ENCODE results near the gene CYFIP1.

Gene CYFIP1

GRCh38 chr15:22950256-22950990 lies 29.7 kb downstream of the CYFIP1 start:
- Mint-ChIP-seq H3K4me1 (peaks cover 15% of the 10 kb centered on the region in 2 donors), H3K27ac (no peak overlapping the region), H3K36me3 (no peaks in the 10 kb centered on the region), H3K9me3 (no peaks in the 10 kb centered on the region), H3K27me3 (peaks cover 20 to 21% of the 10 kb centered on the region in 2 donors), H3K4me3 (no peak overlapping the region)
- ATAC-seq (replicated peaks) (no peak), DNase-seq (no peak)

DNA sequence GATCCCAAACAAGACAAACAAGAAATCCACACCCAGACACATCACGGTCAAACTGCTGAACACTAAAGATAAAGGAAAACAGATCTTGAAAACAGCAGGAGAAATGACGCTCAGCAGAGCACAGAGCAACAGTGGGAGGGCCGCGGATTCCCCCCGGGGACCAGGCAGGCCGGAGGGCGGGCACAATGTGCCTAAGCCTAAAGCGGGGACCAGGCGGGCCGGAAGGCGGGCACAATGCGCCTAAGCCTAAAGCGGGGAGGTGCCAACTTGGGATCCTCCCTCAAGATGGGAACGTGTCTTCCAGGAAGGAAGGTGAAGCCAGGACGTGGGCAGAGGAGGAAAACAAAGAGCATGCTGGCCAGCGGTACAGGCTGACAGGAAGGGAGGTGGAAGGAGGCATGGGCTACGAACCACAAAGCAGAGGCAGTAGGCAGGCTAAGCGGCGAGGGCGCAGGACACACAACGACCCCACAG lies 31.1 kb downstream of the CYFIP1 start:
- DNase-seq (peak; percentile 23), ATAC-seq (replicated peaks) (peak; percentile 57 to 98)
- peak overlapping the region; percentile 72 for H3K27ac Mint-ChIP-seq
- no peaks in the 10 kb centered on the region for H3K9me3 Mint-ChIP-seq
- H3K36me3 Mint-ChIP-seq, result peaks cover 0 to 3% of the 10 kb centered on the region in 2 donors
- peaks cover 15% of the 10 kb centered on the region in 2 donors for H3K4me1 Mint-ChIP-seq
- H3K27me3 Mint-ChIP-seq, result peaks cover 20 to 21% of the 10 kb centered on the region in 2 donors
- peak overlapping the region; percentile 63 to 77 for H3K4me3 Mint-ChIP-seq

GRCh38 chr15:22948056-22948455 lies 32.1 kb downstream of the CYFIP1 start:
- H3K4me1 Mint-ChIP-seq, result peaks cover 15% of the 10 kb centered on the region in 2 donors
- DNase-seq, result no peak
- no peak overlapping the region for H3K27ac Mint-ChIP-seq
- peaks cover 17 to 21% of the 10 kb centered on the region in 2 donors for H3K27me3 Mint-ChIP-seq
- peaks cover 0 to 8% of the 10 kb centered on the region in 2 donors for H3K36me3 Mint-ChIP-seq
- ATAC-seq (replicated peaks), result peak in 1 of 2 donors; percentile 27
- no peaks in the 10 kb centered on the region for H3K9me3 Mint-ChIP-seq
- no peak overlapping the region for H3K4me3 Mint-ChIP-seq

GRCh38 chr15:22947101-22948000 lies 32.8 kb downstream of the CYFIP1 start:
- Mint-ChIP-seq H3K4me1 (peaks cover 15% of the 10 kb centered on the region in 2 donors), H3K27me3 (peaks cover 13 to 21% of the 10 kb centered on the region in 2 donors), H3K9me3 (no peaks in the 10 kb centered on the region), H3K36me3 (peaks cover 0 to 8% of the 10 kb centered on the region in 2 donors), H3K4me3 (no peak overlapping the region), H3K27ac (peak overlapping the region; percentile 9)
- DNase-seq, result no peak
- no peak for ATAC-seq (replicated peaks)

DNA sequence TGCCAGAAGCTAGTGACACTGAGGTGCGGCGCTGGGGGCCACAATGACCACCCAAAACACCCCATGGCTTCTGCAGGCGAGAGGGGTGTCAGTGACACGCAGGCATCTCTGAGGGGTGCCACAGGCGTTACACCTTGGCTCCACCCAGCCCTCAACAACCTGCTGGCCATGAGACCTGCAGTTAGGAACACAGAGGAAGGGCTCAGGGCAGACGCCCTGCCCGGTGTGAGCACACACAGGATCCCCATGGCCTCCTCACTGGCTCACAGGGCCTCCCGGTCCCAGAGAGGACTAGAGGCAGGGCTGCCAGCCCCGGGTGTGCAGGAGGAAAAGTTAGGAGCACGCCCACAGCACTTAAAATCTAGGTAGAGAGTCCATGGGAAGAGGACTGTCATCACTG lies 35.1 kb downstream of the CYFIP1 start:
- Mint-ChIP-seq H3K27me3 (peaks cover 6 to 21% of the 10 kb centered on the region in 2 donors), H3K36me3 (peaks cover 0 to 8% of the 10 kb centered on the region in 2 donors), H3K4me1 (peaks cover 12 to 15% of the 10 kb centered on the region in 2 donors), H3K4me3 (no peak overlapping the region), H3K27ac (no peak overlapping the region), H3K9me3 (no peaks in the 10 kb centered on the region)
- ATAC-seq (replicated peaks) (no peak), DNase-seq (no peak)

DNA sequence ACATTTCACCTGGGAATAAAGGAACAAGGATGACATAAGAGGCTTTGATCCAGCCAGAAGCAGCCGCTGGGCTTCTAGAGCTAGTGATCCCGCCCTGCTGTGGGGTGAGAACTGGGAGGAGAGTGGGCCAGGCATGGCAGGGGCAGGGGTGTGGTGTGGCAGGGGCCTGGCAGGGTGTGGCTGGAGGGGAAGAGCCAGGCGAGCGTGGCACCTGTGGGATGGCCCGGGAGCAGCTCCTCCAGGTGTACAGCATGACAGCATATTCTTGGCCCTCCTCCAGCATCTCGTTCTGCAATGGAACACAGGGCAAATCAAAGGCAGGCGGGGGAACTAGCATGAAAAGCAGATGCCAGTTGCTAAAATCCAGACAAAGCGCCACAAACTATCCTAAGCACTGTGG lies 35.5 kb downstream of the CYFIP1 start:
- Mint-ChIP-seq H3K4me1 (peaks cover 12 to 15% of the 10 kb centered on the region in 2 donors), H3K27me3 (peaks cover 5 to 21% of the 10 kb centered on the region in 2 donors), H3K36me3 (peaks cover 0 to 8% of the 10 kb centered on the region in 2 donors), H3K27ac (no peak overlapping the region), H3K9me3 (no peaks in the 10 kb centered on the region), H3K4me3 (no peak overlapping the region)
- DNase-seq (no peak), ATAC-seq (replicated peaks) (no peak)

DNA sequence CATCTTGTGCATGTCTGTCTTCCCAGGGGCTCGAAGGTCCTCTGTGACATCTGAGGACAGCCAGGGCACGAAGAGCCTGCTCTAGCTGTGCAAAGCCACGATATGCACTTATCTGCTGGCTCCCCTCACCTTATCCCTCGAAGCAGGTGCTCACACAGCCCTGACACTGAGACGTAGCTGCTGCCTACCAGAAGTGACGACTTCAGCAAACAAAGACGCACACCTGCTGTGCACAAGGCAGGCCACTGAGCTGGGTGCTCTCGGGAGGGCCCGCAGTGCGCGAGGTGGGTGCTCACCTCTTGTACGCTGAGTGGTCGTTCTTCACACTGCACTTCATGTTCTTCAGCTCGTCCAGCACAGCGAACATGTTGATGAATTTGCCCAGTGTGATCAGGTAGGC lies 37.3 kb downstream of the CYFIP1 start:
- peaks cover 0 to 12% of the 10 kb centered on the region in 2 donors for H3K27me3 Mint-ChIP-seq
- DNase-seq (no peak), ATAC-seq (replicated peaks) (no peak)
- H3K4me3 Mint-ChIP-seq, result no peak overlapping the region
- no peak overlapping the region for H3K27ac Mint-ChIP-seq
- peaks cover 0 to 8% of the 10 kb centered on the region in 2 donors for H3K36me3 Mint-ChIP-seq
- H3K9me3 Mint-ChIP-seq, result no peaks in the 10 kb centered on the region
- peaks cover under 1% of the 10 kb centered on the region in 2 donors for H3K4me1 Mint-ChIP-seq

DNA sequence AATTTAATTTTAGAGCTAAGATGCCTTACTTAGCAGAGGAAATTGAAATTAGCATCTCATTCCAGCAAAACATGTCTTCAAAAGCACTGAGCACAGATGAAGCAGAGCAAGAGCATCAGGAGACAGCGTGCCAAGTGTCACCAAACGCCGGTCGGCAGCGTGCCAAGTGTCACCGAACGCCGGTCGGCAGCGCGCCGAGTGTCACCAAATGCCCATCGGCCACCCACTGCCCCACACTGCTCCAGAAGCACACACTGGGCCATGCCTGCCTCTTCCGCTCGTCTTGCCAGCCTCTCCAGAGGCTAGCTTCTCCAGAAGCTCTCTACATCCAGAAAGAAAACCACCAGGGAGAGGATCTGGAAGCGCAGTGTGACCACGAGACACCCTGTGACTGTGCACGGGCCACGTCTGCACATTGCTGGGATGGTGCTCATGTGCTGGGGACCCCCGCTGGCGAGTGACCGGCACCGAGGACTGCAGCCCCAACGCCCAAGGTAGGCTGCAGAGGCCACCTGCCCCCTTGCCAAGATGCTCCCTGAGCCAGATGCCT lies 37.8 kb downstream of the CYFIP1 start:
- peaks cover 0 to 7% of the 10 kb centered on the region in 2 donors for H3K27me3 Mint-ChIP-seq
- peaks cover 0 to 8% of the 10 kb centered on the region in 2 donors for H3K36me3 Mint-ChIP-seq
- ATAC-seq (replicated peaks) (no peak), DNase-seq (no peak)
- H3K4me1 Mint-ChIP-seq, result peaks cover 0 to 2% of the 10 kb centered on the region in 2 donors
- no peaks in the 10 kb centered on the region for H3K9me3 Mint-ChIP-seq
- H3K4me3 Mint-ChIP-seq, result no peak overlapping the region
- H3K27ac Mint-ChIP-seq, result no peak overlapping the region

DNA sequence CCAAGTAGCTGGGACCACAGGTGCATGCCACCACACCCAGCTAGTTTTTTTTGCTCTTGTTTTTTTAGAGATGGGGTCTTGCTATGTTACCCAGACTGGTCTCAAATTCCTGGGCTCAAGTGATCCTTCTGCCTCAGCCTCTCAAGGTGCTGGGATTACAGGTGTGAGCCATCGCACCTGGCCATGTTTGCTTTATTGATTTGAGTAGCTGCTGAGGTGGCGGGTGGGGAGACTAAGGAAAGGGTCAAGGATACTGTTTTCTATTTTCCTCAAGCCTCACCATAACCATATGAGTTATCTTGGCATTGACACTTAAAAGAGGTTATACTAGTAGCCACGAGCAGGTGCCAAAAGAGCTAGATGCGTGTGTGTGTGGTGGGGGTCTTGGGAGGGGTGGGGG lies 39.0 kb downstream of the CYFIP1 start:
- H3K27me3 Mint-ChIP-seq, result no peaks in the 10 kb centered on the region

DNA sequence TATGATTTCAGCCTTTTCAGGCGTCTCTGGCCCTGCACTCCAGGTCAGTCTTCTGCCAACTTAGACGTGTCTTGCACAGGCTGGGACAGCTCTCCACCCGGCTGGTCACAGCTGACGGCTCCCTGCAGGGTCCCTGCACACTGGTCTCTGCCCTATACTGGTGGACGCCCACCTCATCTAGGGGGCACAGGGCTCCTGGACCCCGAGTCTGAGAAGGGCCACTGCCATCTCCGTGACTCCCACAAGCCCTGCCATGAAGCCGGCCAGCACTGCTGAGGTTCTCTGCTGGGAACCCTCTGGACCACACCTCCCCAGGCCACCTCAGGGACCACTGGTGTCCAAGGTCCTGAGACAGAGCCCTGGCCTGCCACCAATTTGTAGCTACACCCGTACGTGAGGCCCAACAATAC lies 40.5 kb downstream of the CYFIP1 start:
- H3K27ac Mint-ChIP-seq, result no peak overlapping the region
- peaks cover 12 to 17% of the 10 kb centered on the region in 2 donors for H3K4me1 Mint-ChIP-seq
- no peaks in the 10 kb centered on the region for H3K9me3 Mint-ChIP-seq
- peaks cover 0 to 13% of the 10 kb centered on the region in 2 donors for H3K36me3 Mint-ChIP-seq
- no peak overlapping the region for H3K4me3 Mint-ChIP-seq
- ATAC-seq (replicated peaks), result no peak
- DNase-seq, result no peak
- H3K27me3 Mint-ChIP-seq, result no peaks in the 10 kb centered on the region

More for the DNA sequence above, 39.0 kb downstream of the CYFIP1 start:
- H3K27ac Mint-ChIP-seq, result no peak overlapping the region
- no peak overlapping the region for H3K4me3 Mint-ChIP-seq
- no peak for ATAC-seq (replicated peaks)
- no peak for DNase-seq
- H3K9me3 Mint-ChIP-seq, result no peaks in the 10 kb centered on the region
- peaks cover 11 to 12% of the 10 kb centered on the region in 2 donors for H3K4me1 Mint-ChIP-seq
- peaks cover 0 to 8% of the 10 kb centered on the region in 2 donors for H3K36me3 Mint-ChIP-seq

DNA sequence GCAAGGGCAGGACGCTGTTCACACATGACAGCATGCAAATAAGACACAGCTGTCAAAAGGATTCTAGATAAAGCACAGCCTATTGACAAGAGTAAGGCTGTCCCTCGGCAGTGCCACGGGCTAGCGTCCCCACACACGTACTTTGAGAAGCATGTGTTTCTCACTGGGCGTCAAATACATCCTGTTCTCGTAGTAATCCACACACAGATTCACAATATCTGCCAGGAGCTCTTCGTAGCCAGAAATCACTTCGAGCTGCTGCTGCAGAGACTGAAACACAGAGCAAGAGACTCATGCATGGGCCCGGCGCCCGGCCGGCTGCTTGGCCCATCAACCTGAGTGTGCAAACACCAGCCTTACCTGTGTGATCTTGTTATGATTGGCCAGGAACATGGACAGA lies 41.1 kb downstream of the CYFIP1 start:
- Mint-ChIP-seq H3K27ac (no peak overlapping the region), H3K27me3 (no peaks in the 10 kb centered on the region), H3K9me3 (no peaks in the 10 kb centered on the region), H3K4me1 (peaks cover 12 to 17% of the 10 kb centered on the region in 2 donors), H3K36me3 (peaks cover 0 to 10% of the 10 kb centered on the region in 2 donors), H3K4me3 (no peak overlapping the region)
- ATAC-seq (replicated peaks), result no peak
- DNase-seq, result no peak

GRCh38 chr15:22936577-22937472 lies 43.3 kb downstream of the CYFIP1 start:
- peaks cover 0 to 13% of the 10 kb centered on the region in 2 donors for H3K36me3 Mint-ChIP-seq
- no peaks in the 10 kb centered on the region for H3K9me3 Mint-ChIP-seq
- H3K4me3 Mint-ChIP-seq, result peak overlapping the region in 1 of 2 donors; percentile 21
- peak overlapping the region; percentile 51 for H3K27ac Mint-ChIP-seq
- DNase-seq, result peak; percentile 27
- peaks cover 12 to 17% of the 10 kb centered on the region in 2 donors for H3K4me1 Mint-ChIP-seq
- ATAC-seq (replicated peaks), result peak; percentile 95 to 99
- no peaks in the 10 kb centered on the region for H3K27me3 Mint-ChIP-seq

- Mint-ChIP-seq H3K27ac (no peak overlapping the region), H3K27me3 (no peaks in the 10 kb centered on the region), H3K9me3 (no peaks in the 10 kb centered on the region), H3K36me3 (peaks cover 0 to 13% of the 10 kb centered on the region in 2 donors), H3K4me3 (no peak overlapping the region), H3K4me1 (peaks cover 12 to 17% of the 10 kb centered on the region in 2 donors)
- DNase-seq, result no peak
- ATAC-seq (replicated peaks), result no peak
These were observed 46.5 kb downstream of the CYFIP1 start for GRCh38 chr15:22933641-22934061.
